ENCODE data around the gene USP3.
"Not testable (repeated sequence)": the region's sequence is repeated elsewhere in the genome, so short reads cannot be mapped to it uniquely, and the experiment has no call there.

USP3 gene

GRCh38 chr15:63611177-63611576 is 106.8 kb downstream of the USP3 start:
- TF ChIP-seq ARNTL (CRISPR knock-in tag; IDR thresholded peaks at IDR 0.05; ENCODE audit: borderline replicate concordance, low read depth) (no peak), RARB (CRISPR knock-in tag; IDR thresholded peaks at IDR 0.05) (no peak), SNAI2 (CRISPR knock-in tag; IDR thresholded peaks at IDR 0.05) (no peak), TCF4 (CRISPR knock-in tag; IDR thresholded peaks at IDR 0.05; ENCODE audit: borderline replicate concordance) (no peak), ZC3H10 (CRISPR knock-in tag; IDR thresholded peaks at IDR 0.05) (no peak), GLIS3 (CRISPR knock-in tag; IDR thresholded peaks at IDR 0.05) (no peak), POU6F1 (CRISPR knock-in tag; IDR thresholded peaks at IDR 0.05; ENCODE audit: borderline replicate concordance, low read depth) (no peak), ZFP30 (CRISPR knock-in tag; IDR thresholded peaks at IDR 0.05) (no peak), ZNF70 (CRISPR knock-in tag; IDR thresholded peaks at IDR 0.05) (no peak), BACH2 (CRISPR knock-in tag; IDR thresholded peaks at IDR 0.05; ENCODE audit: borderline replicate concordance) (no peak), OSR1 (CRISPR knock-in tag; IDR thresholded peaks at IDR 0.05) (no peak)
- TF ChIP-seq, protein P1, sequence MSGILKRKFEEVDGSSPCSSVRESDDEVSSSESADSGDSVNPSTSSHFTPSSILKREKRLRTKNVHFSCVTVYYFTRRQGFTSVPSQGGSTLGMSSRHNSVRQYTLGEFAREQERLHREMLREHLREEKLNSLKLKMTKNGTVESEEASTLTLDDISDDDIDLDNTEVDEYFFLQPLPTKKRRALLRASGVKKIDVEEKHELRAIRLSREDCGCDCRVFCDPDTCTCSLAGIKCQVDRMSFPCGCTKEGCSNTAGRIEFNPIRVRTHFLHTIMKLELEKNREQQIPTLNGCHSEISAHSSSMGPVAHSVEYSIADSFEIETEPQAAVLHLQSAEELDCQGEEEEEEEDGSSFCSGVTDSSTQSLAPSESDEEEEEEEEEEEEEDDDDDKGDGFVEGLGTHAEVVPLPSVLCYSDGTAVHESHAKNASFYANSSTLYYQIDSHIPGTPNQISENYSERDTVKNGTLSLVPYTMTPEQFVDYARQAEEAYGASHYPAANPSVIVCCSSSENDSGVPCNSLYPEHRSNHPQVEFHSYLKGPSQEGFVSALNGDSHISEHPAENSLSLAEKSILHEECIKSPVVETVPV (CRISPR knock-in tag; IDR thresholded peaks at IDR 0.05) = no peak
- ATAC-seq = no peak

GRCh38 chr15:63612300-63612699 is 107.9 kb downstream of the USP3 start:
- TF ChIP-seq ZFP30 (CRISPR knock-in tag; IDR thresholded peaks at IDR 0.05) = no peak
- no peak for TF ChIP-seq ZNF8 (CRISPR knock-in tag; IDR thresholded peaks at IDR 0.05)
- no peak for TF ChIP-seq ISL1 (CRISPR knock-in tag; IDR thresholded peaks at IDR 0.05)
- TF ChIP-seq, protein P2, sequence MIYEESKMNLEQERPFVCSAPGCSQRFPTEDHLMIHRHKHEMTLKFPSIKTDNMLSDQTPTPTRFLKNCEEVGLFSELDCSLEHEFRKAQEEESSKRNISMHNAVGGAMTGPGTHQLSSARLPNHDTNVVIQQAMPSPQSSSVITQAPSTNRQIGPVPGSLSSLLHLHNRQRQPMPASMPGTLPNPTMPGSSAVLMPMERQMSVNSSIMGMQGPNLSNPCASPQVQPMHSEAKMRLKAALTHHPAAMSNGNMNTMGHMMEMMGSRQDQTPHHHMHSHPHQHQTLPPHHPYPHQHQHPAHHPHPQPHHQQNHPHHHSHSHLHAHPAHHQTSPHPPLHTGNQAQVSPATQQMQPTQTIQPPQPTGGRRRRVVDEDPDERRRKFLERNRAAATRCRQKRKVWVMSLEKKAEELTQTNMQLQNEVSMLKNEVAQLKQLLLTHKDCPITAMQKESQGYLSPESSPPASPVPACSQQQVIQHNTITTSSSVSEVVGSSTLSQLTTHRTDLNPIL (CRISPR knock-in tag; IDR thresholded peaks at IDR 0.05; ENCODE audit: low read depth) = no peak
- TF ChIP-seq ZFP3 (CRISPR knock-in tag; IDR thresholded peaks at IDR 0.05) = no peak
- no peak for TF ChIP-seq CSDC2 (CRISPR knock-in tag; IDR thresholded peaks at IDR 0.05)
- TF ChIP-seq TOX (CRISPR knock-in tag; IDR thresholded peaks at IDR 0.05; ENCODE audit: borderline replicate concordance) = no peak
- TF ChIP-seq GLIS3 (CRISPR knock-in tag; IDR thresholded peaks at IDR 0.05) = no peak
- ATAC-seq = no peak

DNA sequence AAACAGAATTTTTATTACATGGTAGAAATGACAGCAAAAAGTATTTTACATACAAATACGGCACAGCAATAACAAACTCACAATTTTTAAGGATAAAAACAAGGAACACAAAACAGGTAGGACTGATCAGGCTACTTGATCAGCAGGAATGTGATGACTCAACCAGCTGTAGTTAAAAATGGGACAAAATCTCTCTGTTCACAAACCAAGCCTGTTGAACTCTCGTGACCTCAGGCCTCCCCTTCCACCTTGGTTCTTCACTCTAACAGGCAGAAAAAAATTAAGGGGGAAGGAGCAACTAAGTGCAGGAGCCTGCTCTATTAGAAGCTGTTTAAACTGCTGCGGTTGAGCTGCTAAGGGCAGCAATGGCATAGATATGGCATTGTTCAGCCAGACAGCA is 111.5 kb downstream of the USP3 start:
- ATAC-seq = no peak
- no peak for TF ChIP-seq CSDC2 (CRISPR knock-in tag; IDR thresholded peaks at IDR 0.05)
- TF ChIP-seq, protein P3, sequence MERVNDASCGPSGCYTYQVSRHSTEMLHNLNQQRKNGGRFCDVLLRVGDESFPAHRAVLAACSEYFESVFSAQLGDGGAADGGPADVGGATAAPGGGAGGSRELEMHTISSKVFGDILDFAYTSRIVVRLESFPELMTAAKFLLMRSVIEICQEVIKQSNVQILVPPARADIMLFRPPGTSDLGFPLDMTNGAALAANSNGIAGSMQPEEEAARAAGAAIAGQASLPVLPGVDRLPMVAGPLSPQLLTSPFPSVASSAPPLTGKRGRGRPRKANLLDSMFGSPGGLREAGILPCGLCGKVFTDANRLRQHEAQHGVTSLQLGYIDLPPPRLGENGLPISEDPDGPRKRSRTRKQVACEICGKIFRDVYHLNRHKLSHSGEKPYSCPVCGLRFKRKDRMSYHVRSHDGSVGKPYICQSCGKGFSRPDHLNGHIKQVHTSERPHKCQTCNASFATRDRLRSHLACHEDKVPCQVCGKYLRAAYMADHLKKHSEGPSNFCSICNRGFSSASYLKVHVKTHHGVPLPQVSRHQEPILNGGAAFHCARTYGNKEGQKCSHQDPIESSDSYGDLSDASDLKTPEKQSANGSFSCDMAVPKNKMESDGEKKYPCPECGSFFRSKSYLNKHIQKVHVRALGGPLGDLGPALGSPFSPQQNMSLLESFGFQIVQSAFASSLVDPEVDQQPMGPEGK (CRISPR knock-in tag; IDR thresholded peaks at IDR 0.05; ENCODE audit: borderline replicate concordance) = no peak
- no peak for TF ChIP-seq ZC3H10 (CRISPR knock-in tag; IDR thresholded peaks at IDR 0.05)
- TF ChIP-seq, protein P1 (CRISPR knock-in tag; IDR thresholded peaks at IDR 0.05) = no peak
- no peak for TF ChIP-seq GLIS3 (CRISPR knock-in tag; IDR thresholded peaks at IDR 0.05)
- no peak for TF ChIP-seq ESRRG (CRISPR knock-in tag; IDR thresholded peaks at IDR 0.05)
- TF ChIP-seq TOX (CRISPR knock-in tag; IDR thresholded peaks at IDR 0.05; ENCODE audit: borderline replicate concordance) = no peak
- TF ChIP-seq RARB (CRISPR knock-in tag; IDR thresholded peaks at IDR 0.05) = no peak
- TF ChIP-seq ZNF565 (CRISPR knock-in tag; conservative IDR thresholded peaks at IDR 0.05; ENCODE audit: low read depth) = no peak
- no peak for TF ChIP-seq ZNF70 (CRISPR knock-in tag; IDR thresholded peaks at IDR 0.05)
- TF ChIP-seq, protein P4, sequence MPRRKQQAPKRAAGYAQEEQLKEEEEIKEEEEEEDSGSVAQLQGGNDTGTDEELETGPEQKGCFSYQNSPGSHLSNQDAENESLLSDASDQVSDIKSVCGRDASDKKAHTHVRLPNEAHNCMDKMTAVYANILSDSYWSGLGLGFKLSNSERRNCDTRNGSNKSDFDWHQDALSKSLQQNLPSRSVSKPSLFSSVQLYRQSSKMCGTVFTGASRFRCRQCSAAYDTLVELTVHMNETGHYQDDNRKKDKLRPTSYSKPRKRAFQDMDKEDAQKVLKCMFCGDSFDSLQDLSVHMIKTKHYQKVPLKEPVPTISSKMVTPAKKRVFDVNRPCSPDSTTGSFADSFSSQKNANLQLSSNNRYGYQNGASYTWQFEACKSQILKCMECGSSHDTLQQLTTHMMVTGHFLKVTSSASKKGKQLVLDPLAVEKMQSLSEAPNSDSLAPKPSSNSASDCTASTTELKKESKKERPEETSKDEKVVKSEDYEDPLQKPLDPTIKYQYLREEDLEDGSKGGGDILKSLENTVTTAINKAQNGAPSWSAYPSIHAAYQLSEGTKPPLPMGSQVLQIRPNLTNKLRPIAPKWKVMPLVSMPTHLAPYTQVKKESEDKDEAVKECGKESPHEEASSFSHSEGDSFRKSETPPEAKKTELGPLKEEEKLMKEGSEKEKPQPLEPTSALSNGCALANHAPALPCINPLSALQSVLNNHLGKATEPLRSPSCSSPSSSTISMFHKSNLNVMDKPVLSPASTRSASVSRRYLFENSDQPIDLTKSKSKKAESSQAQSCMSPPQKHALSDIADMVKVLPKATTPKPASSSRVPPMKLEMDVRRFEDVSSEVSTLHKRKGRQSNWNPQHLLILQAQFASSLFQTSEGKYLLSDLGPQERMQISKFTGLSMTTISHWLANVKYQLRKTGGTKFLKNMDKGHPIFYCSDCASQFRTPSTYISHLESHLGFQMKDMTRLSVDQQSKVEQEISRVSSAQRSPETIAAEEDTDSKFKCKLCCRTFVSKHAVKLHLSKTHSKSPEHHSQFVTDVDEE (CRISPR knock-in tag; IDR thresholded peaks at IDR 0.05) = no peak
- TF ChIP-seq ZNF8 (CRISPR knock-in tag; IDR thresholded peaks at IDR 0.05) = no peak
- TF ChIP-seq, protein P2 (CRISPR knock-in tag; IDR thresholded peaks at IDR 0.05; ENCODE audit: low read depth) = no peak
- TF ChIP-seq TCF4 (CRISPR knock-in tag; IDR thresholded peaks at IDR 0.05; ENCODE audit: borderline replicate concordance) = no peak
- TF ChIP-seq POU6F1 (CRISPR knock-in tag; IDR thresholded peaks at IDR 0.05; ENCODE audit: borderline replicate concordance, low read depth) = no peak
- TF ChIP-seq PPARA (CRISPR knock-in tag; IDR thresholded peaks at IDR 0.05; ENCODE audit: borderline replicate concordance) = no peak
- TF ChIP-seq ZFP30 (CRISPR knock-in tag; IDR thresholded peaks at IDR 0.05) = no peak

- ATAC-seq = not testable (repeated sequence)
Observed at GRCh38 chr15:63617147-63617546, 112.8 kb downstream of the USP3 start.

Measured in SK-N-SH treated with all-trans-retinoic acid at 6 μM for 48 hours (cell line).